Activated naive CD8-positive, alpha-beta T cell treated with anti-CD3 and anti-CD28 coated beads, Interleukin-2, amount 10 ng/mL, durations not matched to agents 7 days and 5 days (primary cell): ENCODE measurements around the gene SCFD2. TPM values are rescaled to one million over a fixed set of nuclear protein-coding genes. Genes with fewer than 3 reads are reported as not detected.
A peak's percentile ranks its signal among the peaks of the same experiment; 100 is the strongest.
"Not testable (repeated sequence)": the region's sequence is repeated elsewhere in the genome, so short reads cannot be mapped to it uniquely, and the experiment has no call there.

Experiments
- ATAC-seq: fragments of 150-1000 bp; cut with Tn5 transposase; one replicate; pipeline ENCODE4 v1.10.0; 2021; ENCODE audit warnings: low read depth, moderate library complexity
- POLR2A ChIA-PET: fragments of 350-600 bp; sonication (Branson Sonifier 250); formaldehyde crosslinking; loops from one replicate; lab custom pipeline; 2021; ENCODE audit warnings: antibody characterized with exemption; lab: Charles Lee
- DNase-seq: peaks from one replicate; pipeline ENCODE4 v3.0.0; 2021
- H3K27ac Mint-ChIP-seq: one replicate; pipeline ENCODE4 v1.8.0; 2022; ENCODE audit warnings: mild to moderate bottlenecking, mixed read lengths
- H3K27me3 Mint-ChIP-seq: one replicate; pipeline ENCODE4 v1.8.0; 2022; ENCODE audit warnings: mild to moderate bottlenecking, moderate library complexity, mixed read lengths
- H3K36me3 Mint-ChIP-seq: one replicate; pipeline ENCODE4 v1.8.0; 2021; ENCODE audit warnings: mild to moderate bottlenecking, mixed read lengths
- H3K4me1 Mint-ChIP-seq: one replicate; pipeline ENCODE4 v1.8.0; 2021; ENCODE audit warnings: mixed read lengths
- H3K4me3 Mint-ChIP-seq: one replicate; pipeline ENCODE4 v1.8.0; 2022; ENCODE audit warnings: mild to moderate bottlenecking, moderate library complexity, mixed read lengths
- H3K9me3 Mint-ChIP-seq: one replicate; pipeline ENCODE4 v1.8.0; 2021; ENCODE audit warnings: mixed read lengths
- total RNA-seq, 2 experiments: library from RNA; stranded (reverse); gene quantifications; one replicate each; pipeline ENCODE4 v1.2.3, GENCODE V29; 2021

SCFD2 gene
- total RNA-seq, 2 experiments from 2014 or later, result 18.1 to 22.9 TPM

DNA sequence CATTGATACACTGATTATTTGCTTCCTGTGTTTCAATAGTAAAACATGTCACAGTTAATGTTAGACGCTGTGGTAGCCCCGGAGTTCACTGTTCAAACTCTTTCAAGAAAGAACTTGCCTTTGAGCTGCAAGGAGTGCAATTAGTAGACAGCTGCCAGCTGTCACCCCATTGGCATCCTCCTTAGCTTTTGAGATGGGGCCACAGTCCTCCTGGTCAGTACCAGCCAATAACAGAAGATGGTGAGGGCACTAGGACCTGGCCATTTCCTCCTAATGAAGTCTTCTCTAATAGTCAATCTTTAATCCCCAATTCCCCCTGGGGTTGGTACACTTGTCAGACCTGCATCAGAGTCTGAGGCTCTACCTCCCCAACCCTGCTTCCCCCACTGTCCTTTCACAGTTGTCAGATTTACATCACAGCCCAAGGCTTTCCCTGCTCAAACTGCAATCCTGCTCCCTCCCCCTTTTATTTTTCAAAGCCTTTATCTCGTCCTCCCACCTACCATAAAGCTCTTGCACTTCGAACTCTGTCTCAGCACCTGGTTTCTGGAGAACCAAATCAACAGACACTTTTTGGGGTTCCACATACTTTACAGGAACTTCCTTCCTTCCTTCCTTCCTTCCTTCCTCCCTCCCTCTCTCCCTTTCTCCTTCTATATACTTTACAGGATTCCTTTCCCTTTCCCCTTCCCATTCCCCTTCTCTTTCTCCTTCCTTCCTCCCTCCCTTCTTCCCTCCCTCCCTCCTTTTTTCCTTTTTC lies 321.8 kb downstream of the SCFD2 start:
- no peak for DNase-seq
- Mint-ChIP-seq H3K36me3 (peaks cover 6% of the 10 kb centered on the region), H3K4me3 (no peak overlapping the region), H3K27me3 (no peaks in the 10 kb centered on the region), H3K27ac (no peak overlapping the region), H3K9me3 (peaks cover 2% of the 10 kb centered on the region), H3K4me1 (peaks cover 1% of the 10 kb centered on the region)
- ATAC-seq, result no peak
- POLR2A ChIA-PET, result no interaction called here

DNA sequence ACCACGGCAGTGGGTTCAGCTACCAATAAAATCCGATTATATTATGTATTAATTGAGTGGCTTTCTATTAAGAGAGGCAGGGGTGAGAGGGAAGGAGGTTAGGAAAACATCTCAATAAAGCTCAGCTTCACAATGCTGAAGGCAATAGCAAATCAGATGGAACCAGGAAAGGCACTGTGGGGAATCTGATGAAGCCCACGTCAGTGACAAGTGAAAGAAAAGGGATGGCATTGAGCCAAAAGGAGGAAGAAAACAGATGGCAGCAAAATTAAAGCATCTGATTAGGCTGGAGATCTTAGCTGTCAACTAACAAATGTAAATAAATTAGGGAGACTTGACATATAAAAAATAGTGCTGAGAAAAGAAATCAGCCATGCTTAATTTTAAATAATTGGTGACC lies 322.8 kb downstream of the SCFD2 start:
- Mint-ChIP-seq H3K36me3 (peaks cover 6% of the 10 kb centered on the region), H3K27me3 (no peaks in the 10 kb centered on the region), H3K4me3 (no peak overlapping the region), H3K9me3 (peaks cover 2% of the 10 kb centered on the region), H3K27ac (no peak overlapping the region), H3K4me1 (peaks cover 4% of the 10 kb centered on the region)
- no peak for DNase-seq
- POLR2A ChIA-PET, result no interaction called here
- no peak for ATAC-seq

DNA sequence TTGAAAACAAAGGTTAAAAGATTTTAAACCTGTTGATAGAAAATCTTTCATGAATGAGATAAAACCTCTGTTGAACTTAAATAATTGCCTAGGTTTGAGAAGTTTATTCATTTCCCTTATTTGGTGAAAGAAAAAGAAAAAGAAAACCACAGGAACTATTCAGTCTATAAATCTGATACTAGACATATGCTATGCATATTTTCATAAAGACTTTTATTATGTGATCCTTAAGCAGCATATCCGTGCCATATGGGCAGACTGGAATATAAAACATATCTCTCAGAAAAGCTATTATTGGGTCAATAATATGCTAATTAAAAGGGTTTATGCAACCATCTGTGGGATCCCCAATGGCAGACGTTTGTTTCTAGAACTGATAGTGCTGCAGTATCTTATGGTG lies 325.0 kb downstream of the SCFD2 start:
- Mint-ChIP-seq H3K27ac (no peak overlapping the region), H3K9me3 (peaks cover 3% of the 10 kb centered on the region), H3K36me3 (peaks cover 3% of the 10 kb centered on the region), H3K27me3 (no peaks in the 10 kb centered on the region), H3K4me3 (no peak overlapping the region), H3K4me1 (peaks cover 4% of the 10 kb centered on the region)
- POLR2A ChIA-PET, result no interaction called here
- ATAC-seq, result no peak
- no peak for DNase-seq

DNA sequence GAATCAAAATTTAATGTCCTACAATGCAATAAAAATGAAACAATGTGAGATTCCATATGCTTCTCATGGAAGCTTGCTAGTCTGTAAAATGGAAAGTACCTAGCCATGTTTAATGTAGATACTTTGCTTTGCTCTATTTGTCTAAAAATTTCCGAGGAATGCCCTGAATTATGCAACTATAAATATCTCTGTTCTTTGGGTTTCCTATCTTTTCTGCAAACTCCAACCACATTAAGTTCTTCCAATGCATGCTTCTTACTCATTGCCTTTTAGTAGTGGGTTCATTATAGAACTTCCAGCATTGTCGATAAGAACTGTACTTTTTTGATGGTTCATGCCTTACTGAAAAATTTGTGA lies 325.4 kb downstream of the SCFD2 start:
- Mint-ChIP-seq H3K27ac (no peak overlapping the region), H3K4me3 (no peak overlapping the region), H3K36me3 (peaks cover 6% of the 10 kb centered on the region), H3K4me1 (peaks cover 4% of the 10 kb centered on the region), H3K9me3 (peaks cover 5% of the 10 kb centered on the region), H3K27me3 (no peaks in the 10 kb centered on the region)
- DNase-seq (no peak), ATAC-seq (no peak)
- POLR2A ChIA-PET, result no interaction called here

DNA sequence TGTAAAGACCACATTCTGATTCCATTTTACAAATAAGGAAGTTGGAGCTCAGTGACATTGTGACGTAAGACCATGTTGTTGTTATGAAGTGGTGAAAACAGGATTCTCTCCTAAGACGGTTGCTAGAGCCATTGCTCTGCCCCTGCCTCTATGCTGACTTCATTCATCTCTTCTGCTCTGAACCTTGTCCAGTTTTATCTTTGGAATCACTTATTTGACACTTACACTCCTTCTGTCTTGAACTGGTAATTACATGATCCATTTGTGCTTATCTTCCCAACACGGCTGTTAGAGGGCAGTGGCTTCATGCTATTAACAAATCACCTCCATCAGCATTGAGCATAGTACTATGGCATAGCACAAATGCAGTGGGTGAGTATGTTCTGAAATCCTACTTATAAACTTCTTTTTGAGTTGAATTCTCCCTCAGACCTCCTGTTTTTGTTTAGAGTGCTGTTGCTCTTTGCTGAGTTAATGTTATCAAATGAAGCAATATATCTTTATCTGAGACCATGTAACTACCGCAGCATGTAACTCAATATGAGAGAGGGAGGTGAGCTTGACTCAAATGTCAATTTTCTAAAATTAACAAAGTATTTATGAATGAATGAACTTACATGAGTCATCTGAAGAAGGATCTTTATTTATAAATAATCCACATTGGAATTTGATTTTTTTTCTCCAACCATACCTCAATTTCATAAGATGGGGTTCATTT lies 326.0 kb downstream of the SCFD2 start:
- ATAC-seq (no peak), DNase-seq (no peak)
- no peak overlapping the region for H3K27ac Mint-ChIP-seq
- H3K36me3 Mint-ChIP-seq, result peaks cover 10% of the 10 kb centered on the region
- H3K27me3 Mint-ChIP-seq, result no peaks in the 10 kb centered on the region
- H3K4me1 Mint-ChIP-seq, result peaks cover 4% of the 10 kb centered on the region
- peaks cover 7% of the 10 kb centered on the region for H3K9me3 Mint-ChIP-seq
- POLR2A ChIA-PET, result no interaction called here
- H3K4me3 Mint-ChIP-seq, result no peak overlapping the region

DNA sequence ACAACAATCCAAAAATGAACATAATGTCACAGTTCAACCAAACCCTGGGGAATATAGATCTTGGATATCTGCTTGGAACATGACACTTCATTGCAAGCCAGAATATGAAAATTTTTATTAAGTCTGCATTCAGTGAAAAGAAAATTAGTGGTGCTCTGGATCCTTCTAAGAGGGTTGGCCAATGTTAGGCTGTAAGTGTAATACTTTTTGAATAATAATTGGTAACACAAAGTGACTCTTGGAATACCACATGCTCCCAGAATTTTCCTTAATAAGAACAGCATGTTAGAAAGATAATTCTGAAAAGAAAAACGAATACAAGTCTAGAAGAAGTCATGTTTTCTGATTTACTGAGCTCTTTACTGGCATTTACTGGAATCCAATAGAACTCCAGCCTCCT lies 328.0 kb downstream of the SCFD2 start:
- DNase-seq (no peak), ATAC-seq (no peak)
- H3K4me1 Mint-ChIP-seq, result peaks cover 9% of the 10 kb centered on the region
- H3K9me3 Mint-ChIP-seq, result peaks cover 18% of the 10 kb centered on the region
- no peaks in the 10 kb centered on the region for H3K27me3 Mint-ChIP-seq
- no peak overlapping the region for H3K27ac Mint-ChIP-seq
- POLR2A ChIA-PET, result no interaction called here
- H3K36me3 Mint-ChIP-seq, result peaks cover 24% of the 10 kb centered on the region
- no peak overlapping the region for H3K4me3 Mint-ChIP-seq

DNA sequence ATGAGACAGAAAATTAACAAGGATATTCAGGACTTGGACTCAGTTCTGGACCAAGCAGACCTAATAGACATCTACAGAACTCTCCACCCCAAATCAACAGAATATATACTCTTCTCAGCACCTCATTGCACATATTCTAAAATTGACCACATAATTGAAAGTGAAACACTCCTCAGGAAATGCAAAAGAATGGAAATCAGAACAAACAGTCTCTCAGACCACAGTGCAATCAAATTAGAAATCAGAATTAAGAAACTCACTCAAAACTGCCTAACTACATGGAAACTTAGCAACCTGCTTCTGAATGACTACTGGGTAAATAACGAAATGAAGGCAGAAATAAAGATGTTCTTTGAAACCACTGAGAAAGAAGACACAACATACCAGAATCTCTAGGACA lies 333.0 kb downstream of the SCFD2 start:
- H3K36me3 Mint-ChIP-seq, result peaks cover 37% of the 10 kb centered on the region
- peak overlapping the region; percentile 50 for H3K27ac Mint-ChIP-seq
- POLR2A ChIA-PET, H3K27me3 Mint-ChIP-seq, ATAC-seq, DNase-seq: not testable (repeated sequence)
- H3K9me3 Mint-ChIP-seq, result peaks cover 23% of the 10 kb centered on the region
- H3K4me1 Mint-ChIP-seq, result peaks cover 18% of the 10 kb centered on the region
- peak overlapping the region; percentile 47 for H3K4me3 Mint-ChIP-seq

DNA sequence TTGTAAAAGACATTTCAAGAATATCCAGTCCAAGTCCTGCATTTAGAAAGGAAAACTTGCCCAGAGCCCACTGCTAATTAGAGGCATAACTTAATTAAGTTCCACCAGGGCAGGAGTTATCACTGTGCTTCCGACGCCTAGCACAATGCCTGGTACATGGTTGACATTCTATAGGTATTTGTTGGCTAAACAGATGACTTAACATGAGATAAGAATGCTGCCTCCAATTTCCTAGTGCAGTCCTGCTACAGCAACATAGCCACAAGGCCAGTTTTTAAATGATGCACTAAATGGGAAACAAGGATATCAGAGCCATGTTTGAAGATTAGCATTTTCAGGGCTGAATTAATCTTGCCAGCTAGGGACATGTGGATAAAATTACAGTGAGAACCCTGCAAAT lies 339.6 kb downstream of the SCFD2 start:
- Mint-ChIP-seq H3K36me3 (peaks cover 14% of the 10 kb centered on the region), H3K4me3 (no peak overlapping the region), H3K27me3 (no peaks in the 10 kb centered on the region), H3K4me1 (no peaks in the 10 kb centered on the region), H3K9me3 (no peaks in the 10 kb centered on the region), H3K27ac (no peak overlapping the region)
- POLR2A ChIA-PET, result no interaction called here
- DNase-seq, result no peak
- no peak for ATAC-seq

DNA sequence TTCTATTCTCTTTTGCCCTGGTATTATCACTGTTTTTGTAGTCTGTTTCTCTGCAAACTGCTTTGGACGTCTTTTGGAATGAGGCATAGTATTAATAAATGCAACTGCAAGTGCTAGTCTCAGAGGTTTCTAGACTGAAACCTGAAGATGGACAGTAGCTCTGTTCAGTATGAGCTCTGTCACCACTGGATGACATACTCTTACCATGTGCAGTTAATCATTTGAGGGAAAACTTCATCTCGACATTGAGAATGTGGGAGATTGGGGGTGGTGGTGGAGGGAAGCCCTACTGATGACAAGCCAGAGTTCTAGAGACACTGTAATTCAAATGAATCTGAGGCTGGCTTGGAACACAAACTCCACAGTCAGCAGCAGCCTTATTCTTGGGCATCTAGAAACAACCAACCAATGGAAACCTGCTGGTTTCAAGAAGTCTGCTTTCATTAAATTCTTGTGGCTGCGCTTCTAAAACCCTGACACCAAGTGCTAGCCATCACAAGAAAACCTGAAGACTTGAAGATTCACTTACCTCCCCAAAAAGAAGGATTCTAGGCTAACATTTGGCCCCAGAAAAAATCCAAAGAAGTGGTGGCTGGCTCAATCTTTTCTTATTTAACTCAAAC lies 342.1 kb downstream of the SCFD2 start:
- peaks cover 2% of the 10 kb centered on the region for H3K9me3 Mint-ChIP-seq
- ATAC-seq, result no peak
- peaks cover 11% of the 10 kb centered on the region for H3K36me3 Mint-ChIP-seq
- H3K27ac Mint-ChIP-seq, result no peak overlapping the region
- POLR2A ChIA-PET, result interaction anchor here (0.6 kb wide), 1 partner anchor 32 kb away, joined by 3 read pairs; no protein-coding TSS in a partner anchor
- H3K27me3 Mint-ChIP-seq, result no peaks in the 10 kb centered on the region
- H3K4me1 Mint-ChIP-seq, result peaks cover 2% of the 10 kb centered on the region
- DNase-seq, result no peak
- no peak overlapping the region for H3K4me3 Mint-ChIP-seq

DNA sequence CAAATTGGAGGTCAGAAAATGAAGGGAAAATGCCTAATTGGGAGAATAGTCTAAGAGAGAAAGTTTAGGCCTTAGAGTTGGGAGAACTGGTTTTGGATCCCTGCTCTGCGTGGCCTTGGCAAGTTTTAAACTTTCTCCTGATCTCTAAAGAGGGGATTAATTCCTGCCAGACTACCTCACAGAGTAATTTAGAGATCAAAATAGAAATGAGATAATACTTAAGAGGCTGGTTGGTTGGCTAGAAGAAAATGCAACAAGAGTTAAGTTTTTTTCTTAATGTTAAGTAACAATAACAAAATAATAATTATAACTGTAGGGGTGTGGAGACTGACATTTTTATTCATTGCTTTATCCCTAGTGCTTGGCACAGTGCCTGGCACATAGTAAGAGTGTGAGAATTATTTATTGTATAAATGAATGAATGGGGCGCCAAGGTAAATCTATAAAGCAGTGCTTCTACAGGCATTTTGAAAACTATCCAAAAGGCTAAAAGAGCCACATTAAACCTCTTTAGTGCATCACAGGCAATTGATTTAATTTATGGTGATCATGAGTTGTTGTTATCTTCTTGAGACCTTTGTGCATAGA lies 343.3 kb downstream of the SCFD2 start:
- ATAC-seq (no peak), DNase-seq (no peak)
- H3K9me3 Mint-ChIP-seq, result peaks cover 2% of the 10 kb centered on the region
- no peaks in the 10 kb centered on the region for H3K27me3 Mint-ChIP-seq
- no peak overlapping the region for H3K4me3 Mint-ChIP-seq
- peaks cover 2% of the 10 kb centered on the region for H3K4me1 Mint-ChIP-seq
- peaks cover 8% of the 10 kb centered on the region for H3K36me3 Mint-ChIP-seq
- no peak overlapping the region for H3K27ac Mint-ChIP-seq
- POLR2A ChIA-PET, result no interaction called here

DNA sequence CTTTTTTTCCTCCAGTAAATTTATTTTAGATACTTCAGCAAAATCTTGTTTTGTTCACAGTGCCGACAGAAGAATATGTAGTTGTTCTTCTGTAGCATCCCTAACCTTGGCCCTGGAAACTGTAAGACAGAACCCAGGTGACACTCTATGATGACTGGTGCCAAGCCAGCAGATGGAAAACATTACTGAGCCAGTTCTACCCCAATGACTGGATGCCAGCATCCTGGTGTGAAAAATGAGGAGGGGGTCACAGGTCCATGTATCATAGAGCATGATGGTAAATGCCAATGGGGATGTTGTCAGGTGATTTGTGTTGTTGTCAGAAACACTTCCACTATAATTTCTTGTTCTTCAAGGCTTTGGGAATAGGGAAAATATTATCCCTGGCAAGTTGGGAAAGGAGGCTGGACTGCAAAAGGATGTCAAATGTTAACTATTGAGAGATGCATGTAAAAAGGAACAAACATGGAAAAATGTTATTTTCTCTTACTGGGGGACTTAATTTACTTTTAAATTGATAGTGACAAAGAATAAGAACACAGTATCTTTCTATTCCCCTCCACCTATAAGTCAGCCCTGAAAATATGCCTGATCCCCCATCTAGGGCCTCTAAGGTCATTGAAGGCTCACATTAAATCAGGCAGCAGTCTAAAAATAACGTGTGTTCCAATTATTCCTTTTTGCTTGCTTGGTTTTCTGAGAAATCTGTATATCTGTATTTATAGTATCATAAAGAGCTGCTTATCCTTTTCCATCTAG lies 343.9 kb downstream of the SCFD2 start:
- no peak overlapping the region for H3K4me3 Mint-ChIP-seq
- ATAC-seq, result no peak
- no peak for DNase-seq
- H3K36me3 Mint-ChIP-seq, result peaks cover 5% of the 10 kb centered on the region
- H3K9me3 Mint-ChIP-seq, result peaks cover 2% of the 10 kb centered on the region
- POLR2A ChIA-PET, result no interaction called here
- no peaks in the 10 kb centered on the region for H3K27me3 Mint-ChIP-seq
- peaks cover 2% of the 10 kb centered on the region for H3K4me1 Mint-ChIP-seq
- H3K27ac Mint-ChIP-seq, result no peak overlapping the region

DNA sequence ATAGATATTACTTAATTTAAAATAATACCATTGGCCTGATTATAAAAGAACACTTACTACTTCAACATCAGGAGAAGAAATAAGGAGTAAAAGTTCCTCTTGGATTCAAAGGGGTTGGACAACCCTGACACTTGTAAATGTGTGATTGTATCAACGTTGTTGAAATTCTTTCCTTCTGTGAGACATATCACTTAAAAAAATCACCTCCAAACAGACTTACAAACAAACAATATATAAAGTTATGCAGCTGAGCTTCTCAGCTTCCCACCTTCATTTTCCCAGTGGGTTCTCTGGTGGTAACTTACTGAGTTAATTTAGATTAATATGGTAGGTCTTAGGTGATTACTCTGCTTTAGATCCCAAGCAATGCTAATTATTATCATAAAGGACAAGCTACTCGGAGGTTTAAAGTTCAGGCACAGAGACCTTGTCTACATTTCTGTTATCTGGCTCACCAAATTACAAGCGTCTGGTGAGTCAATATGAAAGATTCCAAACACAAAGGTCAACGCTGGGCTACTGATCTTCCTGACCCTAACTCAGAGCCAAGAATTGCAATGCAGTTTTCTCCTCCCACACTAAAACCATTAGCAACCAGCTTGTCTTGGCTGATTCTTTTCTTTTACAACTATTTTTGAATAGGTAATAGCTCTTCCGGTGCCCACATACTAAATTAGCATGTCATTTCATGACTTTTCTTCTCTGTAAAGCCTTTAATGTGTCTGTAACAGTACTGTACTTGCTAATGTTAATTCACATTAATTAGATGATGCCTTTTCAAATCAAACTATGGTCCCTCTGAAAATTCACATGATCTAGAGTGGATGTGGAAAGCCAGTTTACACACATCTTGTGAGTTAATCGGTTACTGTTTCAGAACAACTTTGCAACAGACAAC lies 346.1 kb downstream of the SCFD2 start:
- Mint-ChIP-seq H3K27me3 (no peaks in the 10 kb centered on the region), H3K36me3 (peaks cover 3% of the 10 kb centered on the region), H3K27ac (no peak overlapping the region), H3K4me1 (peaks cover 2% of the 10 kb centered on the region), H3K4me3 (no peak overlapping the region), H3K9me3 (peaks cover 2% of the 10 kb centered on the region)
- DNase-seq (no peak), ATAC-seq (no peak)
- POLR2A ChIA-PET, result no interaction called here
